Activated gamma-delta T cell (primary cell): Measurements from ENCODE around the gene TLK2.
"Not testable (repeated sequence)": the region's sequence is repeated elsewhere in the genome, so short reads cannot be mapped to it uniquely, and the experiment has no call there.

Experiments
- DNase-seq: peaks from one replicate; lab custom pipeline; 2025; lab: John Stamatoyannopoulos, UW

TLK2 gene

GRCh38 chr17:62600805-62601204, 122.2 kb downstream of the TLK2 start:
- no peak for DNase-seq

- DNase-seq = no peak
Observed at GRCh38 chr17:62601471-62601870, 122.8 kb downstream of the TLK2 start.

- not testable (repeated sequence) for DNase-seq
Observed at GRCh38 chr17:62603783-62604182, 125.2 kb downstream of the TLK2 start.

GRCh38 chr17:62605588-62605987, 127.0 kb downstream of the TLK2 start:
- no peak for DNase-seq

- no peak for DNase-seq
Observed at GRCh38 chr17:62611292-62611691, 132.7 kb downstream of the TLK2 start.

- no peak for DNase-seq
Observed at GRCh38 chr17:62611728-62612127, 133.1 kb downstream of the TLK2 start.

GRCh38 chr17:62612289-62612688, 133.7 kb downstream of the TLK2 start:
- not testable (repeated sequence) for DNase-seq

- DNase-seq = not testable (repeated sequence)
Observed at GRCh38 chr17:62613095-62613494, 134.5 kb downstream of the TLK2 start.

- DNase-seq = no peak
Observed at GRCh38 chr17:62614142-62614541, 135.5 kb downstream of the TLK2 start.

GRCh38 chr17:62615503-62615902, 136.9 kb downstream of the TLK2 start:
- no peak for DNase-seq

GRCh38 chr17:62616993-62617893, 138.6 kb downstream of the TLK2 start:
- no peak for DNase-seq

- no peak for DNase-seq
Observed at GRCh38 chr17:62617894-62618472, 139.4 kb downstream of the TLK2 start.

GRCh38 chr17:62618647-62619416, 140.2 kb downstream of the TLK2 start:
- DNase-seq = no peak

GRCh38 chr17:62619417-62620155, 141.0 kb downstream of the TLK2 start:
- DNase-seq = no peak

GRCh38 chr17:62621223-62621622, 142.6 kb downstream of the TLK2 start:
- DNase-seq = no peak

GRCh38 chr17:62625184-62625869, 146.7 kb downstream of the TLK2 start:
- no peak for DNase-seq

GRCh38 chr17:62625870-62626200, 147.2 kb downstream of the TLK2 start:
- no peak for DNase-seq

GRCh38 chr17:62626719-62627218, 148.1 kb downstream of the TLK2 start:
- no peak for DNase-seq

GRCh38 chr17:62627219-62627903, 148.7 kb downstream of the TLK2 start, which contains the start of gene MRC2:
Gene MRC2 (plus strand): TSS chr17:62627670. CDS start chr17:62627803, 133 bp downstream.
- no peak for DNase-seq

GRCh38 chr17:62627904-62628633, 149.4 kb downstream of the TLK2 start:
- DNase-seq = no peak
